ENCODE data around the gene FOCAD.

FOCAD gene

DNA sequence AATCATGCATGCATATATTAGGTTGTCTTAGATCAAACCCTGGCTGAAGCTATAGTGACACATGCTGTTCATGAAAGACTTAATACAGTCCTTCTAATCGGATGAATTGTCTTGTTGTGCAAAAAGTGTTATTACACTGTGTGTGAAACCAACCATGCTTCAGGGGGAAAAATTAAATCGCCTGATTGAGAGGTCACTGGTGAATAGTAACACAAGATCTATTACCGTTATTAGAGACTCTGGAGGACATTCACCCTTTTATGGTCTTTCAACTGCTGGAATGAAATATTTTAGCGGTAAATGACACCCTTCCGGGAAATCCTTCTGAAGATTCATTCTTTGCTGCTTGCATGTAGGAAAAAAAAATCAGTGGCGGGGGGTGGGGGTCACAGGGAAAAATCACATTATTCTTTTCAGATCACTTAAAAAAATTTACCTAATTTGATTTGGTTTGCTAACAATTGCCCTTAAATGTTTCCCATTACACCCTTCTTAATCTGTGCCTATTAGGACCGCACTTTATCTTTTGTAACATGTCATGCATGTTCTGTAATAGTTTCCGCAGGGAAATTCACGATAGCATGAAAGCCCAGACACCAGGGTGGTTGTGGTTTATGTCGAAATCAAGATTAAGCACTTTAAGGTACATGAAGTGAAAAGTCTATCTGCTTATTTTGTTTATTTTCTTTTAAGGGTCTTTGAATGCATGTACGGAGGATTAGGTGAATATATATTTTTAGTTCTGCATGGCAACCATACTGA lies 120.6 kb downstream of the FOCAD start:
- no peak for DNase-seq (ENCODE audit: low read depth)

- DNase-seq (ENCODE audit: low read depth): no peak
These were observed 121.7 kb downstream of the FOCAD start for GRCh38 chr9:20805766-20806165.

DNA sequence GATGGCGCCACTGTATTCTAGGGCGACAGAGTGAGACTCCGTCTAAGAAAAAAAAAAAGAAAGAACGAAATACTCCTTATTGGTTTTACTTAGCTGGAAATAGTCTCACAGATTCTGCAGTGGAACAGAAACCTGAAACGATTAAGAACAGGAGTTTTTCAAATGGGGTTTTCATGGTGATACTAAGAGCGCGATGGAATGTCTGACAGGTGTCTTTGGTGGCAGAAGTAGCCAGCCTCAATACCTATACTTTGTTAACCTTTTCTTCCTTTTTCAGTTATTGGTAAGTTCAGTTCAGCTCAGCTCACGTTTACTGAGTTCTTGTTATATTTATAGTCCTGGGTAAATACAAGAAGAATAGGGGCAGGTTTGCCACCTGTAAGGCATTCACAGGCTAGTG lies 123.9 kb downstream of the FOCAD start:
- DNase-seq (ENCODE audit: low read depth): no peak

DNA sequence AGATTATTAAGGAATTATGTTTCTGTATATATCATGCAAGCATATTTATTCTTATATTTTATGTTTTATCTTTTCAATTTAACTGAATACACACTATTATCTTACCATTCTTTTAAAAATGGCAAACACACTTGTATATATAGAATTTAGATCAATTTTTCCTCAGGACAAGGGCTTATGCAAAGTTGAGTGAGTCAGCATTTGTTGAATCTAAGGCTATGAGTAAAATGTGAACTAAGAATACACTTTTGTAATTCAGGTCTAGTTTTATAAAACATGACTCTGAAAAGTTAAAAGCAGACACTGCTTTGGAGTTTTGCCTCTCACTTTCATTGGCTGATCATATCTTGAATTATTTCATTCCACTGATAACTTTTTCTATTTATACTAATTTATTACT lies 127.8 kb downstream of the FOCAD start:
- DNase-seq (ENCODE audit: low read depth): no peak

GRCh38 chr9:20815923-20816703 lies 132.1 kb downstream of the FOCAD start:
- no peak for DNase-seq (ENCODE audit: low read depth)

- DNase-seq (ENCODE audit: low read depth): no peak
These were observed 139.0 kb downstream of the FOCAD start for GRCh38 chr9:20823051-20823450.

GRCh38 chr9:20831028-20831427 lies 147.0 kb downstream of the FOCAD start:
- no peak for DNase-seq (ENCODE audit: low read depth)

DNA sequence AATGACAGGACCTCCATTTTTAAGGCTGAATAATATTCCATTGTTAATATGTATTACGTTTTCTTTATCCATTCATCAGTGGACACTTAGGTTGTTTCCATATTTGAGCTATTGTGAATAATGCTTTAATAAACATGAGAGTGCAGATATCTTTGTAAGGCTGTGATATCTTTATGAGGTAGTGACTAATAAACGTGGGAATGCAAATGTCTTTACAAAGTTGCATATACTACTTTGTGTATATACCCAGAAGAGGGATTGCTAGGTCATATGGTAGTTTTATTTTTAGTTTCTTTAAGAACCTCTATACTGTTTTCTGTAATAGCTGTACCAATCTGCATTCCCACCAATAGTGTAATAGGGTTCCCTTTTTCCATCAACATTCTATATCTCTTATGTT lies 148.7 kb downstream of the FOCAD start:
- no peak for DNase-seq (ENCODE audit: low read depth)

- DNase-seq (ENCODE audit: low read depth): no peak
These were observed 151.6 kb downstream of the FOCAD start for GRCh38 chr9:20835377-20836286.

- DNase-seq (ENCODE audit: low read depth): no peak
These were observed 153.1 kb downstream of the FOCAD start for GRCh38 chr9:20837166-20837565.

GRCh38 chr9:20838218-20838617 lies 154.2 kb downstream of the FOCAD start:
- DNase-seq (ENCODE audit: low read depth): no peak

GRCh38 chr9:20844916-20845315 lies 160.9 kb downstream of the FOCAD start:
- no peak for DNase-seq (ENCODE audit: low read depth)

- no peak for DNase-seq (ENCODE audit: low read depth)
These were observed 164.4 kb downstream of the FOCAD start for GRCh38 chr9:20848490-20848889.

DNA sequence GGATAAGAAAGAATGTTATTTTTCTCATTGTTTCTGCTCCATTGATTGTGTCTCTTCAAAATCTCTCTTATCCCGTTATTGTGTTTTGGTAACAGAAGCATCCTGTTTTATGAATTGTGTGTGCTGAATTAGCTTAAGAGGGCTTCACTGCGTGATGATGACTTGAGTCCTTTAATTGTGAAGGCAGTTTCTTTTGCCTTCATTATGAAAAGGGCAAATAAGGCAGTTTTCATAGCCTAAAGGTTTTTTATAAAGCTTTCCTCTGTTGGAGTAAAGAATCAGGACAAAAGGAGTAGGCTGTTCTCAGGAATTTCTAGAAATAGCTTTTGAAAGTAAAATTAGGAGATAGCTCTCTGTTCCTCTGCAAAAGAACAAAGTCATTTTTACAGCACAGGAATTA lies 169.8 kb downstream of the FOCAD start:
- no peak for DNase-seq (ENCODE audit: low read depth)

GRCh38 chr9:20854444-20854843 lies 170.4 kb downstream of the FOCAD start:
- no peak for DNase-seq (ENCODE audit: low read depth)

GRCh38 chr9:20863945-20864344 lies 179.9 kb downstream of the FOCAD start:
- DNase-seq (ENCODE audit: low read depth): no peak

DNA sequence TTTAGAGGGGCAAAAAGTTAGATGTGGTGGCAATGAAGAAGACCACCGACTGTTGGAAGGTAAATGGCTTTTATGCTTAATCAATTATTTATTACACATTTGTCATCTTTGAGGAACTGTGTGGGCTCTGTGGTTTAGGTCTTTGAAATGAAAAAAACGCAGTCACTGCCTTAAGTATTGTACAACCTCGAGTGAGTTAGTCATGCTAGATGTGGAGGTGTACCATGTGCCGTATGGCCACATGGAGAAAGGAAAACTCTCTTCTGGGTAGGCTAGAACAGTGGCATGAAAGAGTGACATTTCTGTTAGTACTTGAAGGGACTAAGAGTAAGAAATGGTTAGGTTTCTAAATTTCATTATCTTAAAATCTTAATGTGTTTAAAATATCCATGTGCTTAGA lies 181.3 kb downstream of the FOCAD start:
- no peak for DNase-seq (ENCODE audit: low read depth)

GRCh38 chr9:20870115-20870514 lies 186.1 kb downstream of the FOCAD start:
- no peak for DNase-seq (ENCODE audit: low read depth)

DNA sequence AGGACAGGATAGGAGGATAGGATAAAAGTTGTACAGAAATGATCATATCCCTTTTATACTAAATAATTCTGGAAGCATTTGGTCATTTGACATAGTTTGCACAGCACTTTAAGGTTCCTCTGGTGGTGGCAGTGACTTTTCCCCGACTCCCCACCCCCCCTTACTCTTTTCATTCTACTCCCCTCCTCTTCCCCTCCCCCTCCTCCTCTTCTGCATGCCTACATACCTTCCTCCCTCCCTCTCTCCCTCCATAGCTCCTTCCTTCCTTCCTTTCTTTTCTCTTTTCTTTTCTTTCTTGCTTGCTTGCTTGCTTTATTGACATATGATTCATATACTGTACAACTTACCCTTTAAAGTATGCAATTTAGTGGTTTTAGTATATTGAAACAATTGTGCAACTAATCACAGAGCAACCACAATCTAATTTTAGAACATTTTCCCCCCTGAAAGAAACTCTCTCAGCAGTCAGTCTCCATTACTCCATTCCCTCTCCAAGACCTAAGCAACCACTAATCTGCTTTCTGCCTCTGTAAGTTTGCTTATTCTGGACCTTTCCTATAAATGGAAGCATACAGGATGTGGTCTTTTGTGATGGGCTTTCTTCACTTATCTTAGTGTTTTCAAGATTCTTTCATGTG lies 188.4 kb downstream of the FOCAD start:
- no peak for DNase-seq (ENCODE audit: low read depth)

DNA sequence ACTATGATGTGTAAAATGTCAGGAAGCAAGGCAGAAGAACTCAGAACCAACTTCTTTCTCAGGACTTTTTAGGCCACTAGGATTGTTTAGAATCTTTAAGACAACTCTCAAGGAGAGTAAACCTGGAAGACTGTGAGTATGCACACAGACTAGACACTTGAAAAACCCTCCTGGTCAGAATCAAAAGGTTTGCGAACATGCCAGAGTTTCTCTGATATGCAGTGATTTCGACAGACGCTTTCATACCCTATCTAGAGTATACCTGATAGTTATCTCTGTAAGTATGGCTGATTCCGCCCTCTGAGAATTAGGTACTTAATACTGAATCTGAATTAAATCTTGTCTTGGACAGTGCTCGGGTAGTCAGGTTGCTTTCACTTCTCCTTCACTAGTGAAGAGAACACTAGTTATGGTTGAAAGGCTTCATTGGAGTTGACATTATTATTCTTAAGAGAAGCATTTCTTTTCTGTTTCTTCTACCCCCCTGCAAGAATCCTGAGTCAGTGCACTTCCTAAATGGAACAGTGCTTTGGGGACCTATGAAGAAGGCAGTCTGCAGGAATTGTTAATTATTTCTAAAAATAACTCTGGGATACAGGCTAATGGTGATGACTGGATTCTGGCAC lies 189.3 kb downstream of the FOCAD start:
- no peak for DNase-seq (ENCODE audit: low read depth)

GRCh38 chr9:20880271-20880670 lies 196.2 kb downstream of the FOCAD start:
- DNase-seq (ENCODE audit: low read depth): no peak

- no peak for DNase-seq (ENCODE audit: low read depth)
These were observed 196.6 kb downstream of the FOCAD start for GRCh38 chr9:20880675-20881074.

Measured in activated T-helper 1 cell treated with Interleukin-2 at 50 U/mL for 16 hours (primary cell).